HepG2 (cell line): ENCODE measurements around the gene NGFR. TPM values are rescaled to one million over a fixed set of nuclear protein-coding genes. Genes with fewer than 3 reads are reported as not detected.
A peak's percentile ranks its signal among the peaks of the same experiment; 100 is the strongest.

Source experiments
- HNF1A ChIP-seq, 2 experiments: sonication (generic) in 1 of 2; formaldehyde crosslinking in 1 of 2; IDR thresholded peaks; 2 replicates each; pipeline versions ENCODE4 v1.4.0 to v1.6.1; 2016 to 2020; ENCODE audit warnings: borderline replicate concordance in 1 of 2, low read depth in 1 of 2, mild to moderate bottlenecking in 1 of 2, missing genetic modification reagents in 1 of 2
- SSRP1 ChIP-seq: IDR thresholded peaks from 2 replicates; pipeline ENCODE4 v1.6.1; 2016; ENCODE audit warnings: control low read depth
- UBTF ChIP-seq: sonication (generic); formaldehyde crosslinking; IDR thresholded peaks from 2 replicates; pipeline ENCODE4 v1.4.0; 2020; ENCODE audit warnings: mild to moderate bottlenecking, missing genetic modification reagents
- ZC3H13 ChIP-seq: sonication (generic); formaldehyde crosslinking; IDR thresholded peaks from 2 replicates; pipeline ENCODE4 v1.8.1; 2023; ENCODE audit warnings: mild to moderate bottlenecking, missing genetic modification reagents, moderate library complexity
- ZFP37 ChIP-seq: sonication (generic); formaldehyde crosslinking; IDR thresholded peaks from 2 replicates; pipeline ENCODE4 v1.4.0; 2020; ENCODE audit warnings: missing genetic modification reagents, borderline replicate concordance
- ZNF253 ChIP-seq: sonication (generic); formaldehyde crosslinking; IDR thresholded peaks from 2 replicates; pipeline ENCODE4 v1.8.0; 2022; ENCODE audit warnings: mild to moderate bottlenecking, missing genetic modification reagents, borderline replicate concordance
- ZNF350 ChIP-seq: sonication (generic); formaldehyde crosslinking; IDR thresholded peaks from 2 replicates; pipeline ENCODE4 v1.4.0; 2020; ENCODE audit warnings: mild to moderate bottlenecking, low read depth, missing genetic modification reagents, borderline replicate concordance
- ZNF687 ChIP-seq: sonication (generic); formaldehyde crosslinking; IDR thresholded peaks from 2 replicates; pipeline ENCODE4 v1.5.1; 2020; ENCODE audit warnings: mild to moderate bottlenecking, missing genetic modification reagents, moderate library complexity
- ZNF740 ChIP-seq: sonication (generic); formaldehyde crosslinking; IDR thresholded peaks from 2 replicates; pipeline ENCODE4 v1.4.0; 2020; ENCODE audit warnings: missing genetic modification reagents
- ZNF773 ChIP-seq: sonication (generic); formaldehyde crosslinking; IDR thresholded peaks from 2 replicates; pipeline ENCODE4 v1.4.0; 2020; ENCODE audit warnings: missing genetic modification reagents, borderline replicate concordance
- ZSCAN31 ChIP-seq: sonication (generic); formaldehyde crosslinking; IDR thresholded peaks from 2 replicates; pipeline ENCODE4 v1.5.0; 2020; ENCODE audit warnings: low read depth, mild to moderate bottlenecking, missing genetic modification reagents
- ZXDC ChIP-seq: sonication (generic); formaldehyde crosslinking; IDR thresholded peaks from 2 replicates; pipeline ENCODE4 v1.5.0; 2020; ENCODE audit warnings: mild to moderate bottlenecking, missing genetic modification reagents
- polyA plus RNA-seq, 8 experiments: library from polyadenylated mRNA; depleted of rRNA in 3 of 8; stranded (reverse) in 7 of 8; unstranded in 1 of 8; fragments of >200 nt; fragmentation: Illumina TruSeq in 4 of 8; extraction: Trizol in 4 of 8; gene quantifications; 2 replicates each; pipeline versions ENCODE4 v1.2.1 to v1.2.3, GENCODE V29; 2011 to 2016; ENCODE audit warnings: low read depth in 4 of 8, missing spikeins in 1 of 8, mixed read lengths in 1 of 8; ENCODE audit not compliant: insufficient read depth in 1 of 8
- total RNA-seq, 5 experiments: library from RNA; depleted of rRNA; stranded (reverse); fragments of >200 nt; fragmentation: Illumina TruSeq; extraction: Trizol; gene quantifications; 2 replicates each; pipeline ENCODE4 v1.2.3, GENCODE V29; 2016; ENCODE audit warnings: low read depth in 1 of 5

NGFR gene
- total and polyA plus RNA-seq, 2 of the 13 experiments (the other 11 are each of a cell fraction or from before 2014, with no cell fraction given) = 1.1 to 1.8 TPM

- TF ChIP-seq ZNF253 (CRISPR knock-in tag) = 0 out of 2 replicates have a peak, but pooled peaks have one; percentile 58
- no peak for TF ChIP-seq HNF1A (IDR thresholded peaks at IDR 0.05; ENCODE audit: low read depth)
- peak; percentile 19; the same call in 1 of the 2 replicates for TF ChIP-seq HNF1A (CRISPR knock-in tag; IDR thresholded peaks at IDR 0.05; ENCODE audit: borderline replicate concordance)
- peak; percentile 99 for TF ChIP-seq ZNF687 (CRISPR knock-in tag)
- no peak for TF ChIP-seq ZC3H13
- peak; percentile 96 for TF ChIP-seq UBTF (CRISPR knock-in tag)
- TF ChIP-seq ZXDC = peak; percentile 83; the same call in 1 of the 2 replicates
- TF ChIP-seq ZFP37 (CRISPR knock-in tag) = no peak
- TF ChIP-seq ZNF350 (CRISPR knock-in tag) = peak; percentile 53; the same call in 1 of the 2 replicates
- TF ChIP-seq SSRP1 = no peak; the same call in 1 of the 2 replicates
- no peak for TF ChIP-seq ZNF740 (CRISPR knock-in tag)
- TF ChIP-seq ZNF773 (CRISPR knock-in tag) = no peak
- TF ChIP-seq ZSCAN31 = no peak
Measured at GRCh38 chr17:49515196-49515770, 20.2 kb downstream of the NGFR start (continued).
